IPS-15b (cell line): ENCODE data around the gene PCSK1N.
"Not testable (repeated sequence)": the region's sequence is repeated elsewhere in the genome, so short reads cannot be mapped to it uniquely, and the experiment has no call there.

ENCODE experiments used
- H3K27me3 ChIP-seq: one replicate; pipeline ENCODE4 v1.6.1; 2013; ENCODE audit warnings: low read length; ENCODE audit not compliant: control insufficient read depth, insufficient read depth
- H3K36me3 ChIP-seq: one replicate; pipeline ENCODE4 v1.6.1; 2013; ENCODE audit warnings: low read length; ENCODE audit not compliant: control insufficient read depth, insufficient read depth
- H3K4me1 ChIP-seq: one replicate; pipeline ENCODE4 v1.6.1; 2013; ENCODE audit warnings: mild to moderate bottlenecking, low read length; ENCODE audit not compliant: control insufficient read depth, insufficient read depth
- H3K4me3 ChIP-seq: one replicate; pipeline ENCODE4 v1.5.1; 2013; ENCODE audit warnings: low read depth, low read length
- H3K9ac ChIP-seq: one replicate; pipeline ENCODE4 v1.6.1; 2013; ENCODE audit warnings: low read depth, mild to moderate bottlenecking, low read length
- H3K9me3 ChIP-seq: one replicate; pipeline ENCODE4 v1.6.1; 2013; ENCODE audit warnings: mild to moderate bottlenecking, low read length; ENCODE audit not compliant: control insufficient read depth, insufficient read depth

Gene PCSK1N, protein sequence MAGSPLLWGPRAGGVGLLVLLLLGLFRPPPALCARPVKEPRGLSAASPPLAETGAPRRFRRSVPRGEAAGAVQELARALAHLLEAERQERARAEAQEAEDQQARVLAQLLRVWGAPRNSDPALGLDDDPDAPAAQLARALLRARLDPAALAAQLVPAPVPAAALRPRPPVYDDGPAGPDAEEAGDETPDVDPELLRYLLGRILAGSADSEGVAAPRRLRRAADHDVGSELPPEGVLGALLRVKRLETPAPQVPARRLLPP

DNA sequence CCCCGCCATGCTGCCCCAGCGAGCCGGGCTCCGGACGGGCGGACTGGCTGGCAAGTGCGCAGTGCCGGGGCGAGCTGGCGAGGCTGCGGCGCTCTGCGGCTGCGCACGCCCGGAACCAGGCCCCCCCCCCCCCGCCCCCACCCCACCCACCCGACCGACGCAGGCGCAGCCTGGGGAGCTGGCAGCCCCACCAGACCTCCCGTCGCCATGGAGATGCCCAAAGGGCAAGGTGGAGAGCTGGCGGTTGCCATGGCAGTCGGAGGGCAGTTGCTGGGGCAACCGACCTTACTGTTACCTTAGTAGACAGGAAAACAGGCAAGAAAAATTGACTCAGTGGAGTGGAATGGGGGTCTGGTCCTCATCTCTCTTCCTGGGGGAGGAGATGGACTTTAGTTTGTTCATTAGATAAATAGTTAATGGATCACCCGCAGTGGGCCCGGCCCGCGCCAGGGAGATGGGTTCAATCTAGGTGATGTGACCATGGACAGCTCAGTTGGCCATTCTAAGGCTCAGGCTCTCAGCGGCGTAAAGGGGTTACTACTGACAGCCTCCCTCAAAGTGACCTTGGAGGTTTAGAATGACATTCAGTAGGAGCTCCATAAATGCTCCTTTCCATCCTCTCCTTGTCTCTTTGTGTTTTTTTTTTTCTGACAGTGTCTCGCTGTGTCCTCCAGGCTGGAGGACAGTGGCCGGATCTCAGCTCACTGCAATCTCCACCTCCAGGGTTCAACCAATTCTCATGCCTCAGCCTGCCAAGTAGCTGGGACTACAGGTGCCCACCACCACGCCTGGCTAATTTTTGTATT, at the start of gene PCSK1N:
Gene PCSK1N (minus strand): TSS at position 87 of the 806 bp plus-strand sequence. CDS start 78 bp downstream, at position 9.
- H3K9me3 ChIP-seq, result no peaks in the 10 kb centered on the region
- H3K27me3 ChIP-seq, result peaks cover 41% of the 10 kb centered on the region
- no peak within 1 kb of the TSS for H3K9ac ChIP-seq
- no peaks in the 10 kb centered on the region for H3K36me3 ChIP-seq
- peak within 1 kb of the TSS; percentile 58 for H3K4me3 ChIP-seq
- H3K4me1 ChIP-seq, result no peaks in the 10 kb centered on the region

DNA sequence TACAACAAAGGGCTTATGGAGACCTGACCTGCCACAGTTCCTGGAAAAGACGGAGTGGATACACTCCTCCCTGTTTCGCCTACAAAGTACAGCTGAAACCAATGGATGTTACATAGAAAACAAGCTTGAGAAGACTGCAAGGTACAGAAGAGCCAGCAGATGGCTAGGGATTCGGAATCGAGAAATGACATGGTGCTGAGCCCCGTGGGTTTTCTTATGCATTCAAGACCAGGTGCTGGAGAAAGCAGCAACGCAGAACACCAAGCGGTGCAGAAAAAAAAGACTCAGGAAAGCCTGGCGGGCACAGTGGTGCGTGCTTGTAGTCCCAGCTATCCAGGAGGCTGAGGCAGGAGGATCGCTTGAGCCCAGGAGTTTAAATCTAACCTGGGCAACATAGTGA, 48.3 kb upstream of the PCSK1N start:
- H3K4me3 ChIP-seq, result no peak overlapping the region
- H3K9me3 ChIP-seq, result no peaks in the 10 kb centered on the region
- no peak overlapping the region for H3K9ac ChIP-seq
- H3K27me3 ChIP-seq, result no peaks in the 10 kb centered on the region
- no peaks in the 10 kb centered on the region for H3K4me1 ChIP-seq
- no peaks in the 10 kb centered on the region for H3K36me3 ChIP-seq

DNA sequence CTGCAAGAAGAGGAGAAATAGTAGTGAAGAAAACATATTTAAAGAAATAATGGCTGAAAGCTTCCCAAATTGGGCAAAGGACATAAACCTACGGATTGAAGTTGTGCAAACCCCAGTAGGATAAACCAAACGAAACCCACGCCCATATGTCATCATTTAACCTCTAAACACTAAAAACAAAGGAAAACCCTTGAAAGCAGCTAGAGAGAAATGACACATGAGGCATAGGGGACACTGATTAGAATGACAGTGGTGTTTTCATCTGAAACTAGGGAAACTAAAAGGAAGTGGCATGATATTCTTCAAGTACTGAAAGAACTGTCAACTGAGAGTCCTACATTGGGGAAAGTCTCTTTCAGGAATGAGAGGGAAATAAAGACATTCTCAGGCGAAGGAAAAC, 41.5 kb upstream of the PCSK1N start:
- not testable (repeated sequence) for H3K9me3 ChIP-seq, H3K4me3 ChIP-seq, H3K4me1 ChIP-seq, H3K9ac ChIP-seq, H3K36me3 ChIP-seq, H3K27me3 ChIP-seq

DNA sequence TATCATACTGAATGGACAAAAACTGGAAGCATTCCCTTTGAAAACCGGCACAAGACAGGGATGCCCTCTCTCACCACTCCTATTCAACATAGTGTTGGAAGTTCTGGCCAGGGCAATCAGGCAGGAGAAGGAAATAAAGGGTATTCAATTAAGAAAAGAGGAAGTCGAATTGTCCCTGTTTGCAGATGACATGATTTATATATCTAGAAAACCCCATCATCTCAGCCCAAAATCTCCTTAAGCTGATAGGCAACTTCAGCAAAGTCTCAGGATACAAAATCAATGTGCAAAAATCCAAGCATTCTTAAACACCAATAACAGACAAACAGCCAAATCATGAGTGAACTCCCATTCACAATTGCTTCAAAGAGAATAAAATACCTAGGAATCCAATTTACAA, 36.6 kb upstream of the PCSK1N start:
- H3K4me1 ChIP-seq, H3K36me3 ChIP-seq, H3K9ac ChIP-seq, H3K27me3 ChIP-seq, H3K4me3 ChIP-seq, H3K9me3 ChIP-seq: not testable (repeated sequence)

DNA sequence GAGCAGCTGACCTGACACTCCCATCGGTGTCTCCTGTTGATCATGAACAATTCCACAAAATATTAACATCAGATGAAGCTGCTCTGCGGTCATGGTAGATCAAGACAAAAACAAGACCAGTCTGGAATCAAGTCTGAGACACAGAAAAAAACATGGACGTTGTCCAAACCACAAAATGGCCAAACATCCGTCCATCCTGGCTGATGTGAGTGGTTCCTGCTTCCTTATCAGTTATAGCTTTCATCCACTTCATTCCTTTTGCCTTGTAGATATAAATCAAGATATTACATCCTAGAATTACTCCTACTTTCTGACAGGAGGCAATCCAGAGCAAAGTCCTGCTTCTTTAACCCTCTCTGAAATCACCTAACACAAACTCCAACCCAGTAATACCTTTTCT, 28.8 kb upstream of the PCSK1N start:
- Histone ChIP-seq H3K27me3 (no peaks in the 10 kb centered on the region), H3K9ac (no peak overlapping the region), H3K4me1 (no peaks in the 10 kb centered on the region), H3K36me3 (no peaks in the 10 kb centered on the region), H3K4me3 (no peak overlapping the region), H3K9me3 (no peaks in the 10 kb centered on the region)

DNA sequence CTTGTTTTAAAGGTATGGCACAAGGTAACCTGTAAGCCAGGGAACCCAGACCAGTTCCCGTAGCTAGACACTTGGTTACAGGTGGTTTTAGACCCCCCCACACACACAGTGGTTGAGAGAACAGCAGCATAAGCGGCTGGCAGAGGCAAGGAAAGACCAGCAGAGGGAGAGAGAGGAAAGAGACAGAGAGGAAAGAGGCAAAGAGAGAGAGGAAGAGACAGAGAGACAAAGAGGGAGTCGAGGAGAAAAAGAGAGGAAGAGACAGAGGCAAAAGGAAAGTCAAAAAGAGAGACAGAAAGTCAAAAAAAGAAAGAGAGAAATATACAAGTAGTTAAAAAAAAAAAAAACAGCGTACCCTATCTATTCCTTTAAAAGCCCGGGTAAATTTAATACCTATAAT, 19.5 kb upstream of the PCSK1N start:
- Histone ChIP-seq H3K4me3 (no peak overlapping the region), H3K27me3 (no peaks in the 10 kb centered on the region), H3K36me3 (no peaks in the 10 kb centered on the region), H3K9me3 (no peaks in the 10 kb centered on the region), H3K9ac (no peak overlapping the region), H3K4me1 (no peaks in the 10 kb centered on the region)

DNA sequence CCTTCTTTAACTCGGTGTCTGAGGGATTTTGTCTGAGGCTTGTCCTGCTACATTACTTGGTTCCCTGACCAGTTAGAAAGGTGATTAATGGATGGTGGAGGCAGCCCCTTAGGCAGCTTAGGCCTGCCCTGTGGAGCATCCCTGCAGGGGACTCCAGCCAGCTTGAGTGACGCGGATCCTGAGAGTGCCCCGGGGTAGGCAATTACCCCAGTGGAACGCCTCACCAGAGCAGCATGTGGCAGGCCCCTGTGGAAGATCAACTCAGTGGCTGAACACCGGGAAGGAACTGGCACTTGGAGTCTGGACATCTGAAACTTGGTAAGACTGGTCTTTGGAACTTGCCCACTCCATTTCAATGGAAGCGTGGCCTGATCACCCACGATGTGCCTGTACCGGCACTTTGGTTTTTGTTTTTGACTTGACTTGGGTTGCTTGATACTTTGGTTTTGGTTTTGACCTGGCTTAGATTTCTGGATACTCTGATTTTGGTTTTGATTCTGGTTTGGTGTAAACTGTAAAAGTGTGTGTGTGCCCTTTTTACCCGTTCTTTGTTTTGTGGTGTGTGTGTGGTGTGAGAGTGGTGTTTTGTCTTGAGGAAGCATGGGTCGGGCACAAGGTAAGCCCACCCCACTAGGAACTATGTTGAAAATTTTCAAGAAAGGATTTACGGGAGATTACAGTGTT, 18.9 kb upstream of the PCSK1N start:
- H3K36me3 ChIP-seq, H3K4me1 ChIP-seq, H3K9me3 ChIP-seq, H3K9ac ChIP-seq, H3K4me3 ChIP-seq, H3K27me3 ChIP-seq: not testable (repeated sequence)

DNA sequence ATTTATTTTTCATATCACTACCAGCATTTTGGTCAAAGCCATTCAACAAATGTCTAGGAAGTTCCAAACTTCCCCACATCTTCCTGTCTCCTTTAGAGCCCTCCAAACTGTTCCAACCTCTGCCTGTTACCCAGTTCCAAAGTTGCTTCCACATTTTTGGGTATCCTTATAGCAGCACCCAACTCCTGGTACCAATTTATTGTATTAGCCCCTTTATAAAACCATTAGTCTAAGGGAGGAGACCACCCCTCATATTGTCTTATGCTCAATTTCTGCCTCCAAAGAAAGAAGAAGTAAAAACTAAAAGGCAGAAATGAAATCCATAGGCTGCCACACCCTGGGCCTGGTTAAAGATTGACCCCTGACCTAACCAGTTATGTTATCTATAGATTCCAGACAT, 18.1 kb upstream of the PCSK1N start:
- not testable (repeated sequence) for H3K4me3 ChIP-seq, H3K4me1 ChIP-seq, H3K36me3 ChIP-seq, H3K9me3 ChIP-seq, H3K27me3 ChIP-seq, H3K9ac ChIP-seq

DNA sequence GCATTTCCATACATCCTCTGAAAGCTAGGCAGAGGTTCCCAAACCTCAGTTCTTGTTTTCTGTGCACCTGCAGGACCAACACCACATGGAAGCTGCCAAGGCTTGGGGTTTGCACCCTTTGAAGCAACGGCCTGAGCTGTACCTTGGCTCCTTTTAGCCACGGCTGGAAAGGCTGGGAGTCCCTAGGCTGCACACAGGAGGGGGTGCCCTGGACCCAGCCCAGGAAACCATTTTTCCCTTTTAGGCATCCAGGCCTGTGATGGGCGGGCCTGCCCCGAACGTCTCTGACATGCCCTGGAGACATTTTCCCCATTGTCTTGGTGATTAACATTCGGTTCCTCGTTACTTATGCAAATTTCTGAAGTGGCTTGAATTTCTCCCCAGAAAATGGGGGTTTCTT, 17.4 kb upstream of the PCSK1N start:
- Histone ChIP-seq H3K9me3 (no peaks in the 10 kb centered on the region), H3K9ac (no peak overlapping the region), H3K36me3 (no peaks in the 10 kb centered on the region), H3K4me1 (no peaks in the 10 kb centered on the region), H3K27me3 (no peaks in the 10 kb centered on the region), H3K4me3 (no peak overlapping the region)

DNA sequence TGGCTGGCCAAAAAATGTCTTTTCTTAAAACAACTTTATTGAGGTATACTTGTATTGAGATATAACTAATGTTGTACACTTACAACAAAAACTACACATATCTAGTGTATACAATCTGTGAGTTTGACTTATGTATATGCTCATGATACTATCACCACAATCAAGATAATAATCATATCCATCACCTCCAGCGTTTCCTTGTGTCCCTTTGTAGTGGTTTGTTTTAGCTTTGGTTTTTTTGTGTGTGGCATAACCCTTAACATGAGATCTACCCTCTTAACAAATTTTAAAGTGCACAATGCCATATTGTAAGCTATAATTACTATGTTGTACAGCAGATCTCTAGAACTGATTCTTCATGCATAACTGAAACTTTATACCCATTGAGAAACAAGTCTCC, 13.4 kb upstream of the PCSK1N start:
- no peaks in the 10 kb centered on the region for H3K9me3 ChIP-seq
- H3K27me3 ChIP-seq, result no peaks in the 10 kb centered on the region
- H3K4me1 ChIP-seq, result no peaks in the 10 kb centered on the region
- no peak overlapping the region for H3K9ac ChIP-seq
- H3K36me3 ChIP-seq, result no peaks in the 10 kb centered on the region
- no peak overlapping the region for H3K4me3 ChIP-seq

DNA sequence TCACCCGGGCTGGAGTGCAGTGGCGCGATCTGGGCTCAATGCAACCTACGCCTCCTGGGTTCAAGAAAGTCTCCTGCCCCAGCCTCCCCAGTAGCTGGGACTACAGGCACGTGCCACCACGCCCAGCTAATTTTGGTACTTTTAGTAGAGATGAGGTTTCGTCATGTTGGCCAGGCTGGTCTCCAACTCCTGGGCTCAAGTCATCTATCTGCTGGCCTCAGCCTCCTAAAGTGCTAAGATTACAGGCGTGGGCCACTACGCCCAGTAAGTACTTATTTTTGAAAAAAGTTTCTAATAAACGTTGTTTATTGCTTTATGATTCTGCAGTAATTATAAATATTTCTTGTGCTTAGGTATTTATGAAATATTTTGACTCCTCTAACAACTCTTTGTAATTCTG, 4.3 kb upstream of the PCSK1N start:
- Histone ChIP-seq H3K9ac (no peak overlapping the region), H3K27me3 (peaks cover 7% of the 10 kb centered on the region), H3K36me3 (no peaks in the 10 kb centered on the region), H3K4me1 (no peaks in the 10 kb centered on the region), H3K9me3 (no peaks in the 10 kb centered on the region), H3K4me3 (no peak overlapping the region)

DNA sequence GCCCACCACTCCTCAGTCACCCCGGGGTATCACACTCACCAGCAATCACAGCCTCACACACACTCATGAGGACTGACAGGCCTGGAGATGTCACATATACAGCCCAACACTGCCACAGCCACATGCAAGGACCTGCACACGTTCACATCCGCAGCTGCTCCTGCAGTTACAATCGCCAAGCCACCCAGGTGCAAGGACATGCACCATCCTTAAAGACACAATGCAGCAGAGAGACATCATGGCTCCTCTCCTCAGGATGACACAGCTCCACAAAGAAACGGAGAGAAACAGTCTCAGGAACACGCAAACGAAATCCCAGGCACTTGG, 1.1 kb downstream of the PCSK1N start:
- no peak overlapping the region for H3K9ac ChIP-seq

More for the DNA sequence above, 1.1 kb downstream of the PCSK1N start:
- Histone ChIP-seq H3K27me3 (peaks cover 55% of the 10 kb centered on the region), H3K9me3 (no peaks in the 10 kb centered on the region), H3K4me1 (no peaks in the 10 kb centered on the region), H3K36me3 (no peaks in the 10 kb centered on the region), H3K4me3 (peak overlapping the region; percentile 58)
